Caki2 (cell line): ENCODE results near the gene ALG2. TPM values are rescaled to one million over a fixed set of nuclear protein-coding genes. Genes with fewer than 3 reads are reported as not detected.
"Not testable (repeated sequence)": the region's sequence is repeated elsewhere in the genome, so short reads cannot be mapped to it uniquely, and the experiment has no call there.

ENCODE experiments used
- DNase-seq: peaks from one replicate; pipeline ENCODE4 v3.0.0-alpha.2; 2015; ENCODE audit warnings: low read depth
- in situ Hi-C: cut with HindIII; loops from 2 replicates; pipeline ENCODE4 v1.10.0; 2016; ENCODE audit warnings: low sequenced_read_pairs, low pct_unique_long_range_greater_than_20kb, mixed read lengths
- total RNA-seq: library from RNA; depleted of rRNA; stranded (reverse); fragments of >200 nt; shearing (Covaris generic); gene quantifications from 2 replicates; pipeline ENCODE4 v1.2.3, GENCODE V29; 2014; ENCODE audit warnings: low replicate concordance

ALG2 gene
- total RNA-seq, 1 experiment from 2014 or later = 19.5 TPM

GRCh38 chr9:99201603-99202002, 20.1 kb downstream of the ALG2 start:
- in situ Hi-C loops = no loop called here
- DNase-seq = no peak

- DNase-seq = no peak
- in situ Hi-C loops = no loop called here
Measured at GRCh38 chr9:99199938-99200539, 21.7 kb downstream of the ALG2 start.

GRCh38 chr9:99197987-99198386, 23.8 kb downstream of the ALG2 start:
- no peak for DNase-seq
- in situ Hi-C loops = no loop called here

GRCh38 chr9:99197124-99197630, 24.6 kb downstream of the ALG2 start:
- in situ Hi-C loops = no loop called here
- no peak for DNase-seq

- DNase-seq, in situ Hi-C loops: not testable (repeated sequence)
Measured at GRCh38 chr9:99196484-99196883, 25.3 kb downstream of the ALG2 start.

GRCh38 chr9:99193466-99193821, 28.3 kb downstream of the ALG2 start:
- in situ Hi-C loops = no loop called here
- DNase-seq = no peak

GRCh38 chr9:99192786-99193465, 28.8 kb downstream of the ALG2 start:
- DNase-seq = no peak
- in situ Hi-C loops = no loop called here

- DNase-seq = no peak
- in situ Hi-C loops = no loop called here
Measured at GRCh38 chr9:99190597-99191283, 31.0 kb downstream of the ALG2 start.

GRCh38 chr9:99189887-99190596, 31.7 kb downstream of the ALG2 start:
- in situ Hi-C loops = no loop called here
- DNase-seq = no peak

GRCh38 chr9:99189186-99189585, 32.6 kb downstream of the ALG2 start:
- in situ Hi-C loops = no loop called here

GRCh38 chr9:99187311-99187710, 34.4 kb downstream of the ALG2 start:
- in situ Hi-C loops = no loop called here

More at GRCh38 chr9:99189186-99189585, 32.6 kb downstream of the ALG2 start:
- DNase-seq = no peak

GRCh38 chr9:99185934-99186333, 35.8 kb downstream of the ALG2 start:
- in situ Hi-C loops = no loop called here
- DNase-seq = no peak

More at GRCh38 chr9:99187311-99187710, 34.4 kb downstream of the ALG2 start:
- no peak for DNase-seq

GRCh38 chr9:99185348-99185632, 36.5 kb downstream of the ALG2 start:
- in situ Hi-C loops = no loop called here
- DNase-seq = no peak

GRCh38 chr9:99184475-99185347, 37.0 kb downstream of the ALG2 start:
- in situ Hi-C loops = no loop called here
- peak; percentile 78 for DNase-seq

GRCh38 chr9:99184110-99184474, 37.6 kb downstream of the ALG2 start:
- in situ Hi-C loops = no loop called here
- no peak for DNase-seq

GRCh38 chr9:99183616-99184015, 38.1 kb downstream of the ALG2 start:
- in situ Hi-C loops = no loop called here
- DNase-seq = no peak

- in situ Hi-C loops = no loop called here
Measured at GRCh38 chr9:99182356-99182755, 39.4 kb downstream of the ALG2 start.

GRCh38 chr9:99181621-99182020, 40.1 kb downstream of the ALG2 start:
- DNase-seq = no peak
- in situ Hi-C loops = no loop called here

More at GRCh38 chr9:99182356-99182755, 39.4 kb downstream of the ALG2 start:
- no peak for DNase-seq
